HG03039 (cell line): ENCODE results near the gene SGCB.

Experiments used
- ATAC-seq: cut with Tn5 transposase; IDR thresholded peaks from one replicate; pipeline ENCODE4 v1.9.1; 2021; ENCODE audit warnings: mild to moderate bottlenecking, moderate library complexity; ENCODE audit not compliant: unreplicated experiment

Gene SGCB

GRCh38 chr4:52028970-52029369, 9.1 kb downstream of the SGCB start:
- ATAC-seq, result no peak

GRCh38 chr4:52019936-52020657, 18.0 kb downstream of the SGCB start, which contains the start of gene LRRC66:
Gene LRRC66, minus strand, starts transcription at chr4:52020363. Its CDS starts 2,750 bp downstream, at chr4:52017613.
- ATAC-seq, result no peak

GRCh38 chr4:52017814-52018213, 20.3 kb downstream of the SGCB start:
- no peak for ATAC-seq

GRCh38 chr4:52016981-52017380, 21.1 kb downstream of the SGCB start:
- no peak for ATAC-seq

GRCh38 chr4:52015366-52015765, 22.7 kb downstream of the SGCB start:
- ATAC-seq, result no peak

- ATAC-seq, result no peak
These were observed 23.2 kb downstream of the SGCB start for GRCh38 chr4:52014903-52015302.

- ATAC-seq, result no peak
These were observed 25.4 kb downstream of the SGCB start for GRCh38 chr4:52012651-52013050.

- ATAC-seq, result no peak
These were observed 27.1 kb downstream of the SGCB start for GRCh38 chr4:52010986-52011385.

GRCh38 chr4:52006887-52007286, 31.2 kb downstream of the SGCB start:
- ATAC-seq, result no peak

GRCh38 chr4:52005604-52006273, 32.4 kb downstream of the SGCB start:
- ATAC-seq, result no peak

- no peak for ATAC-seq
These were observed 33.7 kb downstream of the SGCB start for GRCh38 chr4:52004414-52004813.

- no peak for ATAC-seq
These were observed 36.5 kb downstream of the SGCB start for GRCh38 chr4:52001616-52002015.

- ATAC-seq, result no peak
These were observed 38.8 kb downstream of the SGCB start for GRCh38 chr4:51999250-51999649.

- no peak for ATAC-seq
These were observed 39.3 kb downstream of the SGCB start for GRCh38 chr4:51998837-51999236.

- no peak for ATAC-seq
These were observed 40.5 kb downstream of the SGCB start for GRCh38 chr4:51997647-51998046.

- ATAC-seq, result no peak
These were observed 42.4 kb downstream of the SGCB start for GRCh38 chr4:51995647-51996220.
